ENCODE data around the gene IGSF21. TPM values are rescaled to one million over a fixed set of nuclear protein-coding genes. Genes with fewer than 3 reads are reported as not detected.

The IGSF21 gene
- 1 to 10 TPM; 4.7 to 7.8 TPM for total RNA-seq
- long read RNA-seq, donor 1, partial matches to known transcripts, result 3 of 6 reads
- long read RNA-seq, donor 1, other reads (novel, unspliced or antisense), result 2 of 6 reads
- long read RNA-seq, donor 2, partial matches to known transcripts, result 0 of 2 reads
- long read RNA-seq, donor 2, other reads (novel, unspliced or antisense), result 2 of 2 reads

DNA sequence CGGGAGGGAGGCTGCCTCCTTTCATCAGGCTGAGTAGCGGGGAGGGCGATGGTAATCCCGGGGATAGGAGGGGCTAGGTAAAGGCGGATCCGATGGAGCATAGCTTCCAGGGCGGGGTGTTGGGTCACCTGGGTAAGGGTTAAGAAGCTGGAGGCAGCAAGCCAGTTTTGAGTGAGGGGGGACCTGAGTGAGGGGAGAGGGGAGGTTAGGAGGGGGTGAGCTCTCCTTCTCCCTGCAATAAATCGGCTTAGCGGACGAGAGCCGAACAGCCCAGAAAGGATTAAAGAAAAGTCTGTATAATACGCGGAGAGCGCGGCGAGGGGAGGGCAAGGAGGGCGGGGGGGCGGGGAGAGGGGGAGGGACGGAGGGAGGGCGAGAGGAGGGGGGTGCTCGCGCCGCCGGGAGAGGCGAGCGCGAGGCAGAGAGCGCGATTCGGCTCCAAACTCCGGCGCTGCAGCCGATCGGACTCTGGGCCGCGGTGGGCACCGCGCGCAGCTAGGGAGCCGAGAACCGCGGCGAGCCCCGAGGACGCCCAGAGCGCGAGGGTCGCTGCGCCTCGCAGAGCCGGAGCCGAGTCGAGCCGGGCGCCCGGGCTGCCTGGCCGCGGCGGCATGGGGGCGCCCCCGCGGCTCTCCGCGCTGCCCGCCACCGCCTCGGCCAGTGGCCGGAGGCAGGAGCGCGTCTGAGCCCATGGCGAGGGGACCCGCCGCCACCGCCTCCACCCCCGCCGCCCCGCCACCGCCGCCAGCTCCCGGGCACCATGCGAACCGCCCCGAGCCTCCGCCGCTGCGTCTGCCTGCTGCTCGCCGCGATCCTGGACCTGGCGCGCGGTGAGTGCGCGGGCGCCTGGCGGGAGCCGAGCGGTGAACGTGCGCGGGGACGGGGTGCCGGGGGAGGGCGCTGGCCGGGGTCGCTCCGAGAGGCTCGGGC, at the start of gene IGSF21:
Gene IGSF21 (plus strand): TSS at position 430 of the 930 bp plus-strand sequence. CDS start 331 bp downstream, at position 761.
- no peak for DNase-seq (ENCODE audit: low spot score)
- intact Hi-C loops (cut with DNase I), result loop anchor here in 1 of 2 donors (10.0 kb wide), 1 partner anchor 613 kb away; no protein-coding TSS in a partner anchor

DNA sequence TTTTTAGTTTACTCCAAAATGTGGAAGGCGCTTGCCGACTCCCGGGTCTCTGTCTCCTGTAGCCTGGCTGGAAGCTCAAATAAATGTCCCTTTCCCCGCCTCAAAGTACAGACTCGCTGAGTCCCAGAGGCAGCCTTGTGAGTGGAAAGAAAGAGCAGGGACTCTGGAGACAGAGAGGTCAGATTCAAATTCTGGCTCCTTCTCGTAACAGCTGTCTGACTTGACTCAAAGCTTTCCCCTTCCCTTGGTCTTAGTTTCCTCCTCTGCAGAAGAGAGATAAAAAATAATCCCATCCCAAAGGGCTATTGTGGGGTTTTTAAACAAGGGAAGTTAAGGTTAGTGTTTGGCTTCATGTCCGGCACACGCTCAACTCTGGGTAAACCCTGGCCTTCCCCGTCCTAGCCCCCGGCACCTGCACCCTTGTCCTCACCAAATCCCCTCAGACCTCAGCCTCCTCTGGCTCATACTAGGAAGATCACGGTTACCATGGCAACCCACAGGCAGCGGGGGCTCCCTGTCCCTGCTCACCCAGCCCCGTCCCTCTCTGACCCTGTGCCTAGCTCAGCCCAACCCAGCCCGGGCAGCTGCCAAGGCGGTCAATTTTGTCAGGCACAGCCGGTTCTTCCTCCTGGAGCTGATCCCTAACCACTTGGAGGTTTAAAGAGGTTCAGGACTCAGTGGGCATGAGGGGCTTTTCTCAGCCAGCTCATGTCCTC, 49.2 kb upstream of the IGSF21 start:
- intact Hi-C loops (cut with DNase I), result no loop called here

DNA sequence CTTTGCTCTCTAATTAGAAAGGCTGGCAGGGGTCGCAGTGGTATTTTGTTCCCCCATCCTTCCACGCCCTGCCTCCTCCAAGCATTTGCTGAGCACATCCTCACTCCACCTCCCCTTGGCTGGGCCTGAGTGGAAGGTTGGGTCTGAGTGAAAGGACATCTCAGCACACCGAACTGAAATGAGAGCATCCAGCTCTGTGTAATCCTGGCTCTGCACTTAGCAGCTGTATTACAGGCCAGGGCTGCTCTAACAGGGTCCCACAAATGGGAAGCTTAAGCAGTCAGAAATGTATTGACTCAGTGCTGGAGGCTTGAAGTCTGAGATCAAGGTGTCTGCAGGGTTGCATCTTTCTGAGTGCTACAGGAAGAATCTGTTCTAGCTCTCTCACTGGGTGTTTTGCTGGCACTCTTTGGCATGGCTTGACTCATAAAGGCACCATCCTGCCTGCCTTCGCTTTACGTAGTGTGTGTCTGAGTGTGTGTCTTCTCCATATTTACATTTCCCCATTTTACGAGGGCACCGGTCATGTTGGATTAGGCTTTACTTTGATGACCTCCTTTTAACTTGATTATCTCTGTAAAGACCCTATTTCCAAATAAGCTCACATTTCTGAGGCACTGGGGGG, 48.5 kb upstream of the IGSF21 start:
- intact Hi-C loops (cut with DNase I), result no loop called here
- no peak for DNase-seq (ENCODE audit: low spot score)

More for the DNA sequence above, 49.2 kb upstream of the IGSF21 start:
- DNase-seq (ENCODE audit: low spot score), result no peak

DNA sequence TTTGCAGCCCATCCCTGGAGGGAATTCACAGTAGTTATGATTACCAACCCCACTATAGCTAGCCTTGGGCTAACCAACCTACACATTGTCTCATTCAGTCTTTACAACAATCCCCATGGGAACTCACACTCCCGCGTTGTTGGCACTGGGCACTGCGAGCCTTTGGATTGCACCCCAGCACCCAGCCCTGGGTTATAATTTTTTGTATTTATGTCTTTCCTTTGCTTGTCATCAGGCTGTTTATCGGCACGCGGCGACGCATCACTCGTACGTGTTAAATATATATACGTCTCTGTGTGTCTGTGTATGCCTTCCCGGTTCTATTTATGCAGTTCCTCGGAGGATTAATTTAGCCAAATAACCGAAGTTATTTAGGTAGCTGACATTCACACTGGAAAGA, 47.2 kb upstream of the IGSF21 start:
- intact Hi-C loops (cut with DNase I), result no loop called here
- no peak for DNase-seq (ENCODE audit: low spot score)

DNA sequence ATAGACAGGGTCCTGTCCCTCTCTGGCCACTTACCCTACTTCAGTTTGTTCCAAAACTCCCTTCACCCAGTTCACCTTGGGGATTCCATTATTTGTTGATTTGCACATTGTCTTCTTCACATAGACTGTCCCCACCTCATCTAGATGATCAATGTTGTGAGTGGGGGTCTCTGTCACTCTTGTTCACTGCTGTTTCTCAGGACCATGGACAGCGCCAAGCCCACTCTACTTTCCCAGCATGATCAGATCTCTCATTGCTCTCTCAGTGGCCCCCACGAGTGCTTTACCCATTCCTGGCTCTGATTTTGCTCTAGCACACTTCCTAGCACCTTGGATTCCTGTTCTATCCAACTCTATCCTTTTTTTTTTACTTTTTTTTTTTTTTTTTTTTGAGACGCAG, 45.4 kb upstream of the IGSF21 start:
- no peak for DNase-seq (ENCODE audit: low spot score)
- intact Hi-C loops (cut with DNase I), result no loop called here

DNA sequence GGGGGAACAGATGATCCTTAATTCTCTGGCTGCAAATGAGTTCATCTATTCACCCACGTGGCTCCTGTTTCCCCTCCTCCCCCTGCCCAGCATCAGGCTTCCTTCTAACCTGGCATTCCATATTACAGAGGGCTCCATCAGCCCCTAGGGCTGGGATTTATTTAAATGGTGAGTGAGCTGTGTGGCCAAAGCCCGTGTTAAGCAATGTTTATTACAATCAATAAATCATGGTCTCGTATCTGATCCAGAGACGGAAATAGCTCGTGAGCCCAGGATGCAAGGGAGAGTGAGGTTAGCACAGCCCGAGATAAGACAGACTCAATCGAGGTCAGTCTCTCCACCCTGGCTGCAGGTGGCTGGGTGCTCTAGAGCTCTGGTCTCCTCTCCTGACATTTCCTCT, 43.1 kb upstream of the IGSF21 start:
- intact Hi-C loops (cut with DNase I), result no loop called here
- no peak for DNase-seq (ENCODE audit: low spot score)

DNA sequence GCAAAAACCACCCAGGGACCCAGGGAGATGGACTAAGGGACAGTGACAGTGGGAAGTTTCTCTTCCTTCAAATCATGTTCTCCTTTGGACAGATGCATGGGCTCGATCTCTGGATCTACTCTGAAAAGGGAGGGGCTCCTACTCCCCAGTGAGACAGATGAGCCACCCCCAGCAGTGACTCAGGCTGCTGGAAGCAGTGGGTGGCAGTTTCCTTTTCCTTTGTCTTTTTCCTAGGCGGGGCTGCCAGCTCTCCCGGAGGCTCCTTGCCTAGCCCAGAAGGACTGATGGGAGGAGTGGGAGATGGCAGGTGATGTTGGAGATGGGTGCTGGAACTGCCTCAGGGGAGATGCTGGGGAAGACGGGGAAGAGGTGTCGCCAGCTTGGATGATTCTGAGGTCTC, 41.0 kb upstream of the IGSF21 start:
- no peak for DNase-seq (ENCODE audit: low spot score)
- intact Hi-C loops (cut with DNase I), result no loop called here

DNA sequence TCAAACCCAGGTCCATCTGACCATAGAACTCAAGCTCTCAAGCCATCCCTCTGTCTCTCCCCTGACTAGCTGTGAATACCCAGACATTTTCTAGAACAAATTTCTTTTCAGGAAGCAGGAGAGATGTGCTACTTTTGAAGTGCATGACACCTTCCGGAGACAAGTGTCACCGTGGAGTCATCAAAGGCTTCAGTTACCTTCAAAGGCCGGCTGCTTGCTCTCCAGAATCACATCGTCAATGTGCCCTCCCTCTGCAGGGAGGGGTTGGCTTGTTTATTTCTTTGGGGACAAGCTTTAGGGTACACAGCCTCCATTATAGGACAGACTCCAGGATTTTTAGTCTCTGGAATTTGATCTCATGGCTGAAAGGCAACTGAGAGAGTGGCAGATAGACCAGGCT, 37.7 kb upstream of the IGSF21 start:
- intact Hi-C loops (cut with DNase I), result no loop called here
- no peak for DNase-seq (ENCODE audit: low spot score)

DNA sequence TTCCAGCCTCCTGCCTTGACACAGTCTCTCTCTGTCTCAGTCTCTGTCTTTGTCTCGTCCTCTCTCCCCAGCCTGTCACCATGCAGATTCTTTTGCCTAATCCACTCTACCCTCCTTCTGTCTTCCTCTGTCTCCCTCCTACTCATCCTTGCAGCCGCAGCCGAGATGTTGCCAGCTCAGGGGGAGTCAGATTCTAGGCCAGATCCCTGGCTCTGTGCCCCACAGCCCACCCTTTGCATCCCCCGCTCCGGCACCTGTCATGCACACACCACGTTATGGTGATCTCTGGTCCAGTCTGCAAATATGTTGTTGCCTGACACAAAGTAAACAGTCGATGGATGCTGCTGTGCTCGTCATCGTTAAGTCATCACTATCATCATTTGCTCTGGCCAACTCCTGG, 35.5 kb upstream of the IGSF21 start:
- DNase-seq (ENCODE audit: low spot score), result no peak
- intact Hi-C loops (cut with DNase I), result no loop called here

DNA sequence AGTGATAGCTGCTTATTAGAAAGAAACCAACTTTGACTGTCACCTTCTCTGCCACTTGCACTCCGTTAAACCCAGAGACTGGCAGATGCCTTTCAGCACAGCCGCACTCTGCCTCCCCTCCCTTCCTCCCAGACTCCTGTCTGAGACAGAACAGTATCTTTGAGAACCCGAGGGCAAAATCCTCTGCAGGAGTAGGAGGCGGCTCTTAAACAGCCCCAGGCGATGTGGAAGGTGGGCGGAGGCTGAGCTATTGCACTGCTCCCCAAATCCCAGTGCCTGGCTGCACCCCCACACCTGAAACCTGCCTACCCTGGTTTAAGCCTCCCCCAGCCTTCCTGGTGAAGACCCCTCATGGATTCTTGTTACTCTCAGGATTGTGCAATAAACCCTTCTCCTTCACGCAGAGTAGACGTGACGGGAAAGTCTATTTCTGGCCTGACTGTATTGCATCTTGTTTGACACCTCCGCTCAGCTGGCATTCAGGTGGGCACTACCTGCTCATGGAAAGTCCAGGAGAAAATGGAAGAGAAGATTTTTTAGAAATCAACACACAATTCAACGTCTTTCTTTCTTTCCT, 34.4 kb upstream of the IGSF21 start:
- intact Hi-C loops (cut with DNase I), result no loop called here
- no peak for DNase-seq (ENCODE audit: low spot score)

DNA sequence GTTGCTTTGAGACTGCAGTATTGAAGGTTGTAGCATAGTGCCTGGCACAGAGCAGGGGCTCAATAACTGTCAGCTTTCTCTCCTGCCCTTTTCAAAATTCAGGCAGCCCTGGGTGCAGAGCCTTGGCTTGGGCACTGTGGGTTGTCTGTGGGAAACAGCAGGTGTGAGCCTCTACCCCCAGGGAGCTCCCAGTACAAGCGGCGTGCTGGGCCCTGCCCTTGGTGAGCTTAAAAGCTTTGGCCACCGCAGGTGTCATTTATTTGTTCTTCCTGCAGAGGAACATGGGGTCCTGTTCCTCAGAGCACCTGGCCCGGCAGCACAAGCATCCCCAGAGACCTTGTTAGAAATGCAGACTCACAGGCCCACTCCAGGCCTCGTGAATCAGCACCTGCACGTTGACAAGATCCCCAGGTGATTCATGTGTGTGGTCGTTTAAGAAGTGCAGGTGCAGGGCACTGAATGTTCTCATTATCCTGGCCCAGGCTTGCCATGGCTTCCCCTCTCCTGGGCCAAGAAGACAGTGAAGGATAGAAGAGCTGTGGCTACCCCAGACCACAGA, 29.9 kb upstream of the IGSF21 start:
- intact Hi-C loops (cut with DNase I), result no loop called here
- no peak for DNase-seq (ENCODE audit: low spot score)

DNA sequence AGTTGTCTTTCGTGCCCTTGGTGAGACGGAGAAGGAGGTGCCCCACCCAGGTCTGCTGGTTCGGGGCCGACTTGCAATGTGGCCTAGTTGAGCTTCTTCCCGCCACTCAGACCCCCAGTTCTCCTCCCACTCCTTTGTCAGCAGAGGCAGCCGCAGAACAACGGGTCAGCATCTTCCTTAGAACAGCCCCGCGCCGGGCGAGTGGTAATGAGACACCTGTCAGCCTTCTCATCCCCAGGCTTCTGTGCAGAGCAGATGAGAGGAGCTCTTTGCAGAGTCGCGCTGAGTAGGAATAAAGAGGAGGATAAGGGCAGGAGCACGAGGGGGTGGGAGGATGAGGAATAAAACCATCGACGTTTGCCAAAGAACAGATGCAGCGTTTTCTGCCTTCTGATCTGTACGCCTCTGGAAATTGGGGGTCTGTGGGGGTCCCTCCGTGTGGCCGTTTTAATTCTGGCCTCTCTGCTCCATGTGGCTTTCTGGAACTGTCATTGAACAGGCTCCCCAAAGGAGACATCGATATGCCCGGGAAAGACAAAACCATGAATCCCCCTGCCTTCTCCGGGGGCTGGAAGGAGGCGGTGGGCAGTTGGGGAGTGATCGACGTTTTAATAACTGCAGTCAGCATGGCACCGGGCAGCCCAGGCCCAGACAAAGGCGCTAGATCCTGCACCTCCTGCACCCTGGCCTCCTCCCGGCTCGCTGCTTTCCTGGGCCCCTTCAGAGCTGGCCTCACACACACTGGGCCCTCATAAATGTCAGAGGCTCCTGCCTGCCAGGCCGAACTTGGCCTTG, 27.5 kb upstream of the IGSF21 start:
- no peak for DNase-seq (ENCODE audit: low spot score)
- intact Hi-C loops (cut with DNase I), result no loop called here

DNA sequence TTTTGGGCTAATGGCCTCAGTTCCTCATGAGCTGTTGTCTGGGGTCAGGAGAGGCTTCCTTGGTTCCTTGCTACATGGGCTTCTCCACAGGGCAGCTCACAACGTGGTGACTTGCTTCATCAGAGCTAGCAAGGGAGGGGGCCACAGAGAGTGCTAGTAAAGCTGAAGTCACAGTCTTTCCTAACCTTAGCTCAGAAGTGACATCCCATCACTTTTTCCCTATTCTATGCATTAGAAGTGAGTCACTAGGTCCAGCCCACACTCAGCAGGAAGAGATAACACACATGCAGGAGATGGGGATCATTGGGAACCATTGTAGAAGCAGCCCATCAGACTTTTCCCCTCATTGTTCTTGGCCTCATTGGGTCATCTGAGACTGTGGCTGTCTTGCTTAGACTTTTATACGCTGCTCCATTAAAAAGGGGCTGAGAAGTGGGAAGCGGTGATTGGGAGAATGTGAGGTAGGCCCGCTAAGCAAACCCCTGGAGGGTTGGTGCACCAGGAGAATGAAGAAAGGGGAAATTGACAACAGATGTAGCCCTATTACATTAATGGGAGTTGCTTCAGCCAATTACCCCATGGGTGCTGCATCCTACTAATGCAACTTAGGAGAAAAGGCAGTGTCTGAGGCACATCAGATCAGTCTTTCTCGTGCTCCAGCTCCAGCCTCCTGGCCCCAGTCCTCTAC, 22.1 kb upstream of the IGSF21 start:
- DNase-seq (ENCODE audit: low spot score), result no peak
- intact Hi-C loops (cut with DNase I), result no loop called here

DNA sequence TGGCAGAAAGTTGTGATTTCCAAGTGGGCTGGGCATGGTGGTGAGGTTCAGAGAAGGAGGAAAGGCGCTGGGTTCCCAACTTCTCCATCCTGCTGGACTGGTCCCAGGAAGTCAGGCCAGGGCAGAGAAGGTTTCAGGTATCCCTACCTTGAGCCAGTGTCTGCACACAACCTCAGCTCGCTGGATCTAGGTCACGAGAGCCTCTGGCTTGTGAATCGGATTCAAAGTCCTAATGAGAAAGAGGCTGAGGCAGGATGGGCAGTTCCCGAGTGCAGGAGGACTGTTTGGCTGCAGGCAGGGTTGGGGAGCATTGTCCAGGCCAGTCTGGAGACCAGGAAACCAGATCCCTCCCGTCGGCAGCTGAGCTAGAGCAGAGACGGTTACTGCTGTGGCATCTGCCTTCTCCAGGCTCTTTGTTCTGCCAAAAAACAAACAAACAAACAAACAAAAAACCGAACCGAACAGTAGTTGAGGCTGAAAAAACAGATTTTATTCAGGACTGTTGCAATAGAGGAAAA, 19.5 kb upstream of the IGSF21 start:
- intact Hi-C loops (cut with DNase I), result no loop called here
- no peak for DNase-seq (ENCODE audit: low spot score)

DNA sequence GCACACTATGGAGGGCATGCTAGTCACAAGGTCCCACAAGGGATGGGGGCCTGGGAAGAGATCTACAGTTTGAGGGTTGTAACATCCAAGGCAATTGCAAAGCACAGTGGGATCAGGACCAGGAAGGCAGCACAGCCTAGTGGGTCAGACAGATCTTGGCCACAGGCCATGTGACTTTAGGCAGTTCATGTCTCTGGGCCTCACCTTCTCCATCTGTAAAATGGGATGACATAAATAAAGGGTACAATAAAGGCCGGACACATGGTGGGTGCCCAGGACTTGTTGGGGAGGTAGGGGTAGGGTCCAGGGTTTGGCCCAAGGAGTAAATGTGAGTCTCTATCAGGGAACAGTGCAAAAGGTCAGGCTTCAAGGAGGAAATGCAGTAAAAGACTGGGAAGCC, 18.1 kb upstream of the IGSF21 start:
- intact Hi-C loops (cut with DNase I), result no loop called here
- no peak for DNase-seq (ENCODE audit: low spot score)

DNA sequence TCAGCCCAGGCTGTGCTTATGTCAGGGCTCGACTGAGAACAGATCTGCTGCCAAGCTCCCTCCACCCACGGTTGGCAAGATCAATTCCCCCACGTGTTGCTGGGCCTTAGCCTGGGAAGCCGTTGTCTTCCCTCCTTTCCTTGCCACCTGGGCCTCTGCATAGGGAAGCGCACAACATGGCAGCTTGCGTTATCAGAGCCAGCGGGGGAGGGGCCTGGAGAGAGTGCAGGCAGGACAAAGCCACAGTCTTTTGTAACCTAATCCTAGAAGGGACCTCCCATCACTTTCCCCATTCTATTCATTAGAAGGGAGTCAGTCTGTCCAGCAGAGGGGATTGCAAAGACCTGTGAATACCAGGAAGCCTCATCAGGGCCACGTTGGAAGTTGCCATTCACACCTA, 17.0 kb upstream of the IGSF21 start:
- intact Hi-C loops (cut with DNase I), result loop anchor here in 1 of 2 donors (10.0 kb wide), 1 partner anchor 166 kb away; no protein-coding TSS in a partner anchor
- no peak for DNase-seq (ENCODE audit: low spot score)

DNA sequence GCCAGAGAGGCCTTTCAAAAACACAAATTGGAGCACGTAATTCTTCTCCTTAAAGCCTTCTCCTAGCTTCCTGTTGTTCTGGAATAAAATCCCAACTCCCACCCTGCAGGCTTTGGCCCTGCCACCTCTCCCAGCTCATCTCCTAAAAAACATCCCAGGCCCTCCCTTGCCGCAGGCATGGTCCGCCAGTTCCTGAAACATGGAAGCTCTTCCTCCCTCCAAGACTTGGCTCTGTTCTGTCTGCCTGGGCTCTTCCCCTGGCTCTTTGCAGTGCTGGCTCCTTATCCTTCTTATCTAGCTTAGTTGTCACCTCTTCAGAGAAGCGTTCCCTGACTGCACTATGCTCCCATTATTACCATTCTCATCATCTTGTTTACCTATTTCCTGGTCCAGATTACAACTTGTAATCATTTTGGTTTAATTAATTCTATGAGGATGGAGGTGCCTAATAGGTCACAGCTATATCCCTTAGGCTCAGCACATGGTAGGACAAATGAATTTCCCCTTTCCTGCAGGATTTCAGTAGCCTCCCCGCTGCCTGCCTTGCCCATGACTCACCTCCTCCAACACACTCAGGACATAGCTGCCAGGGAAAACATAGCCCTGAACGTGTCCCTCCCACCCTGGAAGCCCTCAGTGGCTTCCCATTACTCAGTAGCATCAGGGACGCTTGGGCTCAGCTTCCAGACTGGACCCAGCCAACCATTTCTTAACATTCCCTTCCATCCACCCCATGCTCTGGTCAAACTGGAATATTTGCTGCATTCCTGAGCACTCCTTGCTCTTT, 15.7 kb upstream of the IGSF21 start:
- DNase-seq (ENCODE audit: low spot score), result peak; percentile 85
- intact Hi-C loops (cut with DNase I), result loop anchor here in 1 of 2 donors (10.0 kb wide), 1 partner anchor 167 kb away; no protein-coding TSS in a partner anchor

Measured in posterior vena cava (tissue), 2 donors.